Epidermal melanocyte (primary cell): ENCODE data around the gene VIL1.

Source experiments
- DNase-seq: peaks from one replicate; pipeline ENCODE4 v3.0.0; 2011; ENCODE audit warnings: low spot score; ENCODE audit not compliant: insufficient read length

The VIL1 gene

DNA sequence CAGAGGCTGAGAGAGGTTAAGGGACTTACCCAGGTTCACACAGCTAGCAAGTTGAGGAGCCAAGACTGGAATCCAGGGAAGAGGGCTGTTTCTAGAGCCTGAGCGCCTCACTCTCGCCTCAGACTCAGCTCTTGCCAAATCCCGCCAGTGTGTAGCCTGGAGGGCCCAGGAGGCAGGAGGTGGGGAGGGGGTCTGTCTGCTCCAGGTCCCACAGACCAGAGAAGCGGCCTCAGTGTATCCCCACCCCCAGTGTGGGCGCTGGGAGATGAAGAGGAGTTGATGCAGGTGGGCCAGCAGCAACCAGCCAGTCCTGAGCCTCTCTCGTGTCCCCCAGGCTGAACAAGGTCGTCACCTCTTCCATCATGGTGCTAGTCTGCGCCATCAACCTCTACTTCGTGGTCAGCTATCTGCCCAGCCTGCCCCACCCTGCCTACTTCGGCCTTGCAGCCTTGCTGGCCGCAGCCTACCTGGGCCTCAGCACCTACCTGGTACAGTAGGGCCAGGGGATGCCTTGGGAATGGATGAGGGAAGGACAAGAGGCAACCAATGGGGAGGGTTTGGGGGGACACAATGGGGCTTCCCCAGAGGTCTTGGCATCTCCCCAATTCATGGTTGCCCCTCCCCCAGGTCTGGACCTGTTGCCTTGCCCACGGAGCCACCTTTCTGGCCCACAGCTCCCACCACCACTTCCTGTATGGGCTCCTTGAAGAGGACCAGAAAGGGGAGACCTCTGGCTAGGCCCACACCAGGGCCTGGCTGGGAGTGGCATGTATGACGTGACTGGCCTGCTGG lies 24.4 kb upstream of the VIL1 start:
- no peak for DNase-seq

DNA sequence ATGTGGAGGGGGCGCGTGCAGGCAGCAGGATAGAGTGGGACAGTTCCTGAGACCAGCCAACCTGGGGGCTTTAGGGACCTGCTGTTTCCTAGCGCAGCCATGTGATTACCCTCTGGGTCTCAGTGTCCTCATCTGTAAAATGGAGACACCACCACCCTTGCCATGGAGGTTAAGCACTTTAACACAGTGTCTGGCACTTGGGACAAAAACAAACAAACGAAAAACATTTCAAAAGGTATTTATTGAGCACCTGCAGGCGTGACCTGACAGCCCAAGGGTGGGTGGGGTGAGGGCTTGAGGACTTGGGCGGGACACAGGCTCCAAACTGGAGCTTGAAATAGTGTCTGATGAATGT lies 23.9 kb upstream of the VIL1 start:
- DNase-seq: no peak

DNA sequence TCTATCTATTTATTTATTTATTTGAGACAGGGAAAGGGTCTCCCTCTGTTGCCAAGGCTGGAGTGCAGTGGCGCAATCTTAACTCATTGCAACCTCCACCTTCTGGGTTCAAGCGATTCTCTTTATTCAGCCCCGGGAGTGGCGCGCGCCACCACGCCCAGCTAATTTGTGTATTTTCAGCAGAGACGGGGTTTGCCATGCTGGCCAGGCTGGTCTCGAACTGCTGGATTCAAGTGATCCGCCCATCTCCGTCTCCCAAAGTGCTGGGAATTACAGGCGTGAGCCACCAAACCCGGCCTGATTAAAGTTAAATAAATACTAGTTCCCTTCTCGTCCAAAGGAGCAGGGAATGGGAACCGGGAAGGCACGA lies 23.5 kb upstream of the VIL1 start:
- DNase-seq: no peak

DNA sequence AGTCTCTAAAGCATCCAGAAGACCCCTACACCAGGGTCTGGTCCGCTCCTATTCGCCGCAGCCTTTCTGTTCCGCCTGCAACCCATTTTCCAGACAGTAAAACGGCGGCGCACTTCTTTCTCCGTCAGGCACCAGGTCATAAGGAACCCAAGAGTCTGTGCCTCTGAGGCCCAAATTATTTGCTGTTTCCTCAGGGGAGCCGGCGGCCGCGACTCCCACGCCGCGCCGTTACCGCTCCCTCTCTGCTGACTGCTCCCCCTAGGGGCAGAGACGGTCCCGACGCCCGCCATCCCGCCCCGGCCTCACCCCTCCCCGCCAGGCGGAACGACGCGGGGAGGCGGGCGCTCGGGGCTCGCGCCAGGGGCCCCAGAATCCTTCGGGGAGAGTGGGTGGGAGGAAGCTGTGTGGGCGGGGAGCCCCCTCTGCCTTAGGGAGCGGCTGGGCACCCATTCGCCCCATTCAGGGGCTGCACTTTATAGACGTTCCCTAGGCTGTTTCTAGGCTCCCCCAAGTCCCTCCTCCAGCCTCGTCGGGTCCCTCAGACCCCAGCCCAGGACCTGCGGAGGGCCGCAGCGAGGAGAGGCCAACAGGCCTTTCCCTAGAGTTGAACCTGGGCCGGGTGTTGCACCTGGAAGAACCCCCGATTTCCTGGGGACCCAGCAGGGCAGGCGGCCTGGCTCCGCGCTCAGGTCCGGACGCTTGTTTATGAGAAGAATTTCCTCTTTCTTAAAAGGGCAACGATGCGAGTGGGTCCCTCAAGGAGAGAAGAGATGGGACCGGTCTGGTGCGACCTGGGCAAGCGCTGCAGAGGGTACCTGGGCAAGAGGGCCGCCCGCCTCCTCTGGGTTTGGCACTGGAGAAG lies 22.9 kb upstream of the VIL1 start:
- peak; percentile 77 for DNase-seq

DNA sequence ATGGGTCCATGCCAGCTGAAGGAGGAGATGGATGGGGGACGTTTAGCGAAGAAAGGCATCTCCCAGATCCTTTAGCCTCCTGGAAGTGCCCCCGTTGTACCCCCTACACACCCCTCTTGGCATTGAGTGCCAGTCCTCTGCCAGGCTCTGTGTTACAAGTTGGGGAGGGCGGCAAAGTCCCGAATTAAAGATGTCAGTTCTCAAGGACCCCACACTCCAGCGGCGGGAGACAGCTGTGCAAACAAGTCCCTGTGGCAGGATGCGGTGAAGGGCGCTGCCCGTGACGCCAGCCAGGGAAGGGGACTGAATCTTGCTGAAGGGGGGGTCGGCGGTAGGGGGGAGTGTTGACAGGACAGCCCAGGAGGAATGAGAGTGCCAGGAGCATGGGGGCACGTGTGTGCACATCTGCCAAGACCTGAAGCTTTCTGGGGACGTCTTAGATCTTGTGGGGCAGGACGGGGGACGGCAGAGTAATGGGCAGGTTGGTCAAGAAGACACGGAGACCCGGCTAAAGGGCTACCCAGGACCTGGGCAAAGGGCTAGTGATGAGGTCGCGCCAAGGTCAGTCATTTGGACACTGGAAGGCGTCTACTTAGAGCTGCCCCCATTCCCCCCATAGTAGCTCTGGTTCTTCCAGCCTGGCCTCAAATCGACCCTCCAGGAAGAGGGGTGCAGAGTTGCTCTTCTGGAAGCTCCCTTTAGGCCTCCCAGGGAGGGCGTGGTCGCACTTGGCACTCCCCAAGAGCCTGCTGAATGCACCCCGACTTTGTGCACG lies 22.0 kb upstream of the VIL1 start:
- DNase-seq: peak; percentile 21

DNA sequence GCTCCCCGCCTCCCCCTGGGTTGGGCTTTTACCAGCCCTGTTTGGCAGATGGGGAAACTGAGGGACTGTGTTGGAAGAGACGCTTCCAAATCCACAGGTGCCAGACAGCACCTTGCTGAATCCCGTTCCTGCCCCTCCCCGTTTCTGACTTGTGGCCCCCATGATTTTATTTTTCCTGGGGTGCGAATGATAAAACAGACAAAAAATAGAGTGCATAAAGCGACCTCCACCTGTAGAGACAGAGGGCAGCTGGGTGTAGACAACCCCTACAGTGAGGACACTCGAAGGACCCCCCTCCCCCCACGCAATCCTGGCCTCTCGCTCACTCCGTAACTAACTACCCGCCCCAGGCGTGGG lies 21.5 kb upstream of the VIL1 start:
- DNase-seq: no peak

DNA sequence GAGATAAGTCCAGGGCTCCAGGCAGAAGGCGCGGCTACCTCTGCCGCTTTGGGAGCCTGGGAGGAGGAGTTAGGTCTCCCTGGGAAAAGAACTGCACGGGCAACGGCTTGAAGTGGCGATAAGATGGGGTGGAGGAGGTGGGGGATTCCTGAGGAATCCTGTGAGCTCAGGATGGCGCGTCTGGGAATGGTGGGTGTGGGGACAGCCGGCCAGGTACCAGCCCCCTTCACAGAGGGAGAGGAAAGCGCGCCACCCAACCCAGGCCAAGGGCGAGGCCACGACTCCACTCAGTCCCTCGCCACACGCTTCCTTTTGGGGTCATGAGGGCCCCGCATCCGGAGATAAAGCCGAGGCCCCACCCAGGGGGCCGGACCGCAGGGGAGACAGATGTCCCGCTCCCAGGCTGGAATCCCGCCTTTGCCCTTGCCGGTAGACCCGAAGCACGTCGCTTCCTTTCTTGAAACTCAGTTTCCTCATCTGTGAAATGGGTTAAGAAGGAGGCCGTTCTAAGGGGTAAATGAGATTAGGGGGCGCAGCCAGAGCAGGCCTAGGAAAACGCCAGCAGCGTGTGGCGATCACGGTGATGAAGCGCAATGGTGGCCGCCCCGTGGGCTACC lies 21.0 kb upstream of the VIL1 start:
- peak; percentile 54 for DNase-seq

DNA sequence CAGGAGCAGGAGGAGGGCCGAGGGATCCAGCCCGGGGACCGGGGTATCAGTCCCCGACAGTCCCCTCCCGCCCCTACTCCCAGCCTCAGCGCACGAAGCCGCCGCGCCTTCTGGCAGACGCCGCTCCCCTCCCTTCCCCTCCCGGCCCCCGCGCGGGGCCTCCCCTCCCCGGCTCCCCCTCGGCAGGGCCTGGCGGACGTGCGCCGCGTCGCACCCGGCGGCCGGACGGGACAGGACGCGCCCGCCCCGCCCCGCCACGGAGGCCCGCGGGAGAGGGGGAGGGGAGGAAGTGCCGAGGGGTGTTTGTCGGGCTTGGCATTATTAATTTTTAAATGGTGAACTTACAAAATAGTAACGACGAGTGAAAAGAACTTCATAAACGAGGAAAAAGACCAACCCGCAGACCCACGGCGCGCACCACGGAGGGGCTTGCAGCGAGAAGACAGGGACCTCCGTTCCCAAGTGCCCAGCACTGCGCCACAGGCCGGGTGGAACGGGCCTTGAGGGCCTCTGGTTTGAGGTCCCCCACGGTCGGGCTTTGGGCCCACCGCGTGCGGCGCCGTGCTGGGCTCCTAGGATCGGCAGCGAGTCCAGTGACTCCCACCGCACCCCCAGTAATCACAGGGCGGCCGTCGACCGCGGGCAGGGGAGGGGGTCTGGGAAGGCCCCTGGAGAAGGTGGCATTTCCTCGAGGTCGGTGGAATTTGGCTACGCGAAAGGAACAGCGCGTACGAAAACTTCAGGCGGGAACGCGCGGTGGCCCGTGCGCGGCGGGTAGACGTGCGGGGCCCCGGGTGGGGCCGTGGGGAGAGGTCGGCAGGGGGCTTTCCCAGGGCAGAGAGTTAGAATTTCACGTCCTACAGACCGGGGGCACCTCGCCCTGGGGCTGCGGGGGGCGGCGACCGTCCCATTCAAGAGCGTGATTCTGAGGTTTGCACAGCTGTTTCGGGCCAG lies 20.2 kb upstream of the VIL1 start:
- DNase-seq: peak; percentile 50

DNA sequence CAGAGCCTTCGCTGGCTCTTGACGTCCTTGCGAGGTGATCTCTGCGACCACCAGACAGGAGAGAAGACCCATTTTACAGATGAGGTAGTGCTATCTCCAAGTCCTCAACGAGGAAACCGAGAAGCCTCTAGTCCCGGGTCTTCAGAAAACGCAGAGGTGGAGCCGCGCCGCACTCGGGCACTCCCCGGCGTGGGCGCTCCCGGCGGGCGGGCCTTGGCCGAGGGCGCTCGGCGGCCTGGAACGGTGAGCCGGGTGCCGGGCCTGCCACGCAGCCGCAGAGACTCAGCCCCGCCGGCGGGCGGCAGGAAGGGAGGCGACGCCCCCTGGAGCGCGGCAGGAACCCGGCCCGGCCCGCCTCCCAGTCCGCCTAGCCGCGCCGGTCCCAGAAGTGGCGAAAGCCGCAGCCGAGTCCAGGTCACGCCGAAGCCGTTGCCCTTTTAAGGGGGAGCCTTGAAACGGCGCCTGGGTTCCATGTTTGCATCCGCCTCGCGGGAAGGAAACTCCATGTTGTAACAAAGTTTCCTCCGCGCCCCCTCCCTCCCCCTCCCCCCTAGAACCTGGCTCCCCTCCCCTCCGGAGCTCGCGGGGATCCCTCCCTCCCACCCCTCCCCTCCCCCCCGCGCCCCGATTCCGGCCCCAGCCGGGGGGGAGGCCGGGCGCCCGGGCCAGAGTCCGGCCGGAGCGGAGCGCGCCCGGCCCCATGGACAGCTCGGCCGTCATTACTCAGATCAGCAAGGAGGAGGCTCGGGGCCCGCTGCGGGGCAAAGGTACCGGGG lies 19.3 kb upstream of the VIL1 start, which contains the start of gene CTDSP1:
Gene CTDSP1, plus strand, starts transcription at position 478 of the 776 bp plus-strand sequence. Its CDS starts 223 bp downstream, at position 701.
- peak; percentile 97 for DNase-seq

DNA sequence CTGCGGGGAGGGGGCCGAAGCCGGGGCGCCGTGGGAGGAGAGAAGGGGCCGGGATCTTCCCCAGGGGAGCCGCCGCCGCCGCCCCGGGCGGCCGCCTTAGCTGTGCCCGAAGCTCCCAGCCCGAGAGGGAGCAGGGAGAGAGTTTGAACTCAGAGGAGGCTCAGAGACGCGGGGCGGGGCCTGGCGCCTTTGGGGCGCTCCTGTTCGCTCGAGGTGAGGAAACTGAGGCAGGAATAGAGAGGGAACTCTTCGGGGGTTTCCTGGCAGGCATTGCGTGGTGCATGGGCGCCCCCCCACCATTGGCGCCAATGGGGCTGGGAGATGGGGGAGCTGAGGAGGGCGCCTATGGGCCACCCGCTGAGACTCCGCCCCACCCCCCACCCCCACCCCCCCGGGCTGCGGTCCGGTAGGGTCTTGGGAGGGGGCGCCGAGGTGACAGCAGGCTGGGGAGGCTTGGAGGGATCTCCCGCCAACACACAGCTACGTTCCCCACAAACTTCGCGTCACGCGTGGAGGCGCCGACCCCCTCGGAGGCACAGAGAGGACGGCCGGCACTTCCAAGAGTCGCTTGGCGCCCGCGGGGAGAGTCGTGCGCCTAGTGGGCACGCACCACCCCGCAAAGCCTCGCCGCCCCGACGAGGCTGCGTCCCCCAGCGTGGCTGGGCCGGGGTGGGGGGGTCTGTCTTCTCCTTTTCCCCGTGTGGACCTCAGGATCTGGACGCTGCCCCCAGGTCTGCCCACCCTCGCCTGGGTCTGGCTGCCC lies 18.6 kb upstream of the VIL1 start:
- no peak for DNase-seq

DNA sequence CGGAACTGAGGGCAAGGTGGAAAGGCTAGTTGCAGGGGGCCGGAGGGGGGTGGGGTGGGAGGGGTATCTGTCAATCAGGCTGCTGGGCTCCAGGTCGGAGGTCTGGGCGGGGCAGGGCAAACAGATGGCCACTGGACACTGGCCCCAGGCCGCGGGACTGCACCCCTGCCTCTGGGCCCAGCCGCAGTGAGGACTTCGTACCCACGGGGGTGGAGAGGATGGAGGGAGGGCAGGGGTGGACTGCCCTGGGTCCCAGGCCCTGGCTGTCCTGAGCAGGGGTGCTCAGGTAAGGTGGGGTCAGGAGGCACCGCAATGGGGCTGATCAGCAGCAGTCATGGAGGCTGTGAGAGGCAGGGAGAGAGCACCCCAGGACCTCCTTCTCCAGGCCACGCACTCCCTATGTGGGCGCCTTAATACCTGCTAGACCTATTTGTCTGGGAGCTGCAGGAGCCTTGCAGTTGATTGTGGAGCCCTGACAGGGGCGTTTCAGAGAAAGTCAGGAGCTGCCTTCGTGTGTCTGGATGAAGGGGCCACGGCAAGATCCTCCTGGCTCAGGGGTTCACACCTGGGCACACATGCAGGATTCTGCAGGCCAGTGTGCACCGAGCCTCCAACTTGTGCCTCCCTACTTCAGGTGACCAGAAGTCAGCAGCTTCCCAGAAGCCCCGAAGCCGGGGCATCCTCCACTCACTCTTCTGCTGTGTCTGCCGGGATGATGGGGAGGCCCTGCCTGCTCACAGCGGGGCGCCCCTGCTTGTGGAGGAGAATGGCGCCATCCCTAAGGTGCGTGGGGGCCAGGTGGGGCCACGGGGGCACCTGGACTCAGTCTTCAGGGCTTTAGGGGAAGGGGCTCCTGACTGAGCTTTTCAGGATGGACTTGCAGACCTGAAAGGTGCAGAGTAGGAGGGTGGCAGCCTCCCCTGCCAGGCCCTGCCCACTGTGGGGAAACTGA lies 17.7 kb upstream of the VIL1 start:
- no peak for DNase-seq

DNA sequence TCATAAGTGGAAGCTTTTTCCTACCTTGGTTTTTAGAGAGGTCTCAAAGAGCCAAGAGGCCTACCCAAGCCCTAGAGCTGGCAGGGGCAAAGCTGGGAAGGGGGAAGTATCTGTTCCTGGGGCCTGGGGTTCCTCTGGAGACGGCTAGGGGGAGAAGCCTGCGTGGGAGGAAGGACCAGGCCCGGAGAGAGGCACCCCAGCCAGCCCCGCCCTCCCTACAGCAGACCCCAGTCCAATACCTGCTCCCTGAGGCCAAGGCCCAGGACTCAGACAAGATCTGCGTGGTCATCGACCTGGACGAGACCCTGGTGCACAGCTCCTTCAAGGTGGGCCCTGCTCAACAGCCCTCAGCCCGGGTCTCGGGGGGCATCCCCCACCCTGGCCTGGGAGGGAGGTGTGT lies 17.0 kb upstream of the VIL1 start:
- no peak for DNase-seq

DNA sequence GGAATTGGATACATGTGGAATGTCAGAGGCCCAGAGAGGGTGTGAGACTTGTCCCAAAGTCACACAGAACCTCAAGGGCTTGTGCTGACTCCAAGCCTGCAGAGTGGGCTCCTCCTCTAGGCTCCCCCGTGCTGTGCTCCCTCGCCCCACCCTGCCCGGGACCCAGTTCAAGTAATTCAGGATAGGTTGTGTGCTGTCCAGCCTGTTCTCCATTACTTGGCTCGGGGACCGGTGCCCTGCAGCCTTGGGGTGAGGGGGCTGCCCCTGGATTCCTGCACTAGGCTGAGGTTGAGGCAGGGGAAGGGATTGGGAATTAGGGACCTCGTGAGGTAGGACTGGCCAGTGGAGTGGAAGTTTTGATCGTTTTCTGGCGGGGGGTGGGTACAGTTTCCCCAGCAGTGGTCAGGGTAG lies 16.4 kb upstream of the VIL1 start:
- no peak for DNase-seq

DNA sequence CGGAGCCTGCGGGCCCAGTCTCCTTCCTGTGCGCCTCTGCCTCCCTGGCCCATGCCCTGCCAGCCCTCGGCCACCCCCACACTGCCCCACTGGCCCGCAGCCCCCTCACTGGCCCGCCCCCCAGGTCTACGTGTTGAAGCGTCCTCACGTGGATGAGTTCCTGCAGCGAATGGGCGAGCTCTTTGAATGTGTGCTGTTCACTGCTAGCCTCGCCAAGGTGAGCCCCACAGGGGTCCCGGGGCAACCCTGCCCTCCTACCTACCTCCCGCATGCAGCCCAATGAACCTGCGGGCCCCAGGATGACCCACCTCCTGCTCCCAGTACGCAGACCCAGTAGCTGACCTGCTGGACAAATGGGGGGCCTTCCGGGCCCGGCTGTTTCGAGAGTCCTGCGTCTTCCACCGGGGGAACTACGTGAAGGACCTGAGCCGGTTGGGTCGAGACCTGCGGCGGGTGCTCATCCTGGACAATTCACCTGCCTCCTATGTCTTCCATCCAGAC lies 16.0 kb upstream of the VIL1 start:
- no peak for DNase-seq

DNA sequence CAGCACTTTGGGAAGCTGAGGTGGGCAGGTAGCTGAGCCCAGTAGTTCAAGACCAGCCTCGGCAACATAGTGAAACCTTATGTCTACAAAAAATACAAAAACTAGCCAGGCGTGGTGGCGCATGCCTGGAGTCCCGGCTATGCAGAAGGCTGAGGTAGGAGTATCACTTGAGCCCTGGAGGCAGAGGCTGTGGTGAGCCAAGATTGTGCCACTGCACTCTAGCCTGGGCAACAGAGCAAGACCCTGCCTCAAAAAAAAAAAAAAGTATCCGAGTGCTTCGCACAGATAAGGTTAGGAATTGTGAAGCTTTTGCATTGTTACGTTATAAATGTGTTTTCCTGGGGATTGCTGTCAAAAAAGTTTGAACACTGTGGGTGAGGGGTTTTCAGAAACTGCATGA lies 15.1 kb upstream of the VIL1 start:
- DNase-seq: no peak

DNA sequence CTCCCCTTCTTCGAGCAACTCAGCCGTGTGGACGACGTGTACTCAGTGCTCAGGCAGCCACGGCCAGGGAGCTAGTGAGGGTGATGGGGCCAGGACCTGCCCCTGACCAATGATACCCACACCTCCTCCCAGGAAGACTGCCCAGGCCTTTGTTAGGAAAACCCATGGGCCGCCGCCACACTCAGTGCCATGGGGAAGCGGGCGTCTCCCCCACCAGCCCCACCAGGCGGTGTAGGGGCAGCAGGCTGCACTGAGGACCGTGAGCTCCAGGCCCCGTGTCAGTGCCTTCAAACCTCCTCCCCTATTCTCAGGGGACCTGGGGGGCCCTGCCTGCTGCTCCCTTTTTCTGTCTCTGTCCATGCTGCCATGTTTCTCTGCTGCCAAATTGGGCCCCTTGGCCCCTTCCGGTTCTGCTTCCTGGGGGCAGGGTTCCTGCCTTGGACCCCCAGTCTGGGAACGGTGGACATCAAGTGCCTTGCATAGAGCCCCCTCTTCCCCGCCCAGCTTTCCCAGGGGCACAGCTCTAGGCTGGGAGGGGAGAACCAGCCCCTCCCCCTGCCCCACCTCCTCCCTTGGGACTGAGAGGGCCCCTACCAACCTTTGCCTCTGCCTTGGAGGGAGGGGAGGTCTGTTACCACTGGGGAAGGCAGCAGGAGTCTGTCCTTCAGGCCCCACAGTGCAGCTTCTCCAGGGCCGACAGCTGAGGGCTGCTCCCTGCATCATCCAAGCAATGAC lies 14.4 kb upstream of the VIL1 start:
- DNase-seq: no peak
